ENCODE measurements around the gene PLXDC2.
A peak's percentile ranks its signal among the peaks of the same experiment; 100 is the strongest.

The PLXDC2 gene

GRCh38 chr10:19848226-19848985 lies 32.2 kb downstream of the PLXDC2 start:
- DNase-seq (ENCODE audit: low spot score) = no peak
- Histone ChIP-seq H3K4me3 (no peak overlapping the region), H3K27ac (no peak overlapping the region)
- TF ChIP-seq CTCF (IDR thresholded peaks at IDR 0.05) = no peak

DNA sequence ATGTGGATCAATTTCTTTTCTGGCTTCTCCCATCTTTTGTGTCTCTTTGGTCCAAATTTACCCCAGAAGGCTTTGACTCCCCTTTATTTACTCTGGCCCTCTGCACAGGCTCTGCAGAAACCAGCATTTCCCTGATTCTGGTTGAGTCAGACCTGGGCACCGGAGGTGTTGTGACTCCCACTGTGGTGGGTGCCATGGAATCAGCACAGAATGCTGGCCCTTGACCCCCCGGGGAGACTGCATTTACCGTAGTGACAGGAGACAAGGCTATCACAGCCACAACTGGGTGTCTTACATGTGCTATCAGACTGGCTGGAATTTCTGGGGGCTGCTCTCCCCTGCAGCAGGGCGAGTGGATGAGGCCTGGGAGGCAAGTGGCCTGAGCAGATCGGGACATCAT lies 37.6 kb downstream of the PLXDC2 start:
- TF ChIP-seq CTCF (IDR thresholded peaks at IDR 0.05) = no peak

DNA sequence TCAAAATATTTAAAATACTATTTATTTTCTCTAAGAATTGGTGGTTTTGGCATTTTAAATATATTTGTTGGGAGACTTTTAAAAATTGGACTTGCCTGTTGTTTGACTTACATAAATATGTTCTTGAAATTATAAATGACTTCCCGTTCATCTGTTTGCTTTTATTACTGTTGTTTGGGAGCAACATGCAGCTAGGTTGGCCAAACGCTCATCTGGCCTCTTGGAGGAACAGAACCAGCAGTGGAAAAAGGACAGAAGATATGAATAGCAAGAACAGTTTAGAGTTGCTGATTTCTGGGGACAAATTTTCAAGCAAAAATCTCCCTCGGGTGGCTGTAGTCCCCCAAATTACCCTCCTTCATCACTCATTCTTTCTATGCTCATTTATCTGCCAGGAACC lies 41.6 kb downstream of the PLXDC2 start:
- no peak for DNase-seq (ENCODE audit: low spot score)
- Histone ChIP-seq H3K27ac (no peak overlapping the region), H3K4me3 (no peak overlapping the region)
- TF ChIP-seq CTCF (IDR thresholded peaks at IDR 0.05) = no peak

More for the DNA sequence above, 37.6 kb downstream of the PLXDC2 start:
- no peak for DNase-seq (ENCODE audit: low spot score)
- Histone ChIP-seq H3K4me3 (no peak overlapping the region), H3K27ac (peak overlapping the region in 1 of 2 donors; percentile 54)

DNA sequence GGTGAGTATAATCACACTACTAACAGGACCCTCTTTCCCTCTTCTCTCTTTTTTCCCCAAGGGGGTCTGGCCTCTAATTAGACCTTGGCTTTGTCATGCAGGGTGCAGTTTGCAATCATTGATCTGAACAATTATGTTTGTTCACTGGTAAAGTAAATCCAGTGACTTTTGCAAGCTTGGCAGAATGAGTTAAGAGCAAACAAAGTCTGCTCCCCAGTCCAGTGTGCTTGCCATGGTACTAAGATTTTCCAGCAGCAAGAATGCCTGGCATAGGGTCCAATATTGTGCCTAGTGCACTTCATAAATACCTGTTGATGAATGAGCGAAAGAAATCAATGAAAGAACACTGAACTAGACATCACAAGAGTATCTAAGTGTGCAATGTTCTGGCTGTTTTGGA lies 43.9 kb downstream of the PLXDC2 start:
- TF ChIP-seq CTCF (IDR thresholded peaks at IDR 0.05) = no peak
- H3K4me3 ChIP-seq = no peak overlapping the region
- DNase-seq (ENCODE audit: low spot score) = no peak
- no peak overlapping the region for H3K27ac ChIP-seq

GRCh38 chr10:19862811-19863515 lies 46.7 kb downstream of the PLXDC2 start:
- no peak for DNase-seq (ENCODE audit: low spot score)
- H3K4me3 ChIP-seq = no peak overlapping the region
- TF ChIP-seq CTCF (IDR thresholded peaks at IDR 0.05) = no peak
- H3K27ac ChIP-seq = no peak overlapping the region

DNA sequence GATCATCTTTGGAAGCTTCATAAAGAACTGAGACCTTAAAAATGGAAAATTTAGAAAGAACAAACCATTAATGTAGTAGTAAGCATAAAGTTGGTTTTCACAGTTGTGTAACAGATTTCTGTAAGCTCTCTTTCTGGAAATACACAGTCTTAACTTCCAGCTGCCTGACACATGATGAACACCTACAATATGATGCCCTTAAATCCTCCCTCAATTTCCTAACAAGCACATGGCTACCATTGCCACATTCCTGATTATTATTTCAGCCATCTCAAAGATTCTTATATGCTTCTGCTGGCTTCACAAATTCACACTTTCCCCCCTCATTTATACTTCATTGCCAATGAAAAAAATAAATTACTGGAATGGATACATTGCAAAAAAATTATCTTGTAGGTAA lies 49.4 kb downstream of the PLXDC2 start:
- no peak for DNase-seq (ENCODE audit: low spot score)
- no peak for TF ChIP-seq CTCF (IDR thresholded peaks at IDR 0.05)
- no peak overlapping the region for H3K4me3 ChIP-seq
- no peak overlapping the region for H3K27ac ChIP-seq

- TF ChIP-seq CTCF (IDR thresholded peaks at IDR 0.05) = no peak
- Histone ChIP-seq H3K4me3 (no peak overlapping the region), H3K27ac (no peak overlapping the region)
- DNase-seq (ENCODE audit: low spot score) = no peak
Observed at GRCh38 chr10:19869370-19869769, 53.1 kb downstream of the PLXDC2 start.
